Dermis blood vessel endothelial cell (primary cell): ENCODE data around the gene RUNDC1. TPM values are rescaled to one million over a fixed set of nuclear protein-coding genes. Genes with fewer than 3 reads are reported as not detected.

Experiments used
- total RNA-seq: library from RNA; depleted of rRNA; stranded (reverse); fragments of >200 nt; gene quantifications from 2 replicates; pipeline ENCODE4 v1.2.3, GENCODE V29; 2014

The RUNDC1 gene
- total RNA-seq, 1 donor from 2014 or later, result 14.1 TPM

Other genes starting within 250 kb of the RUNDC1 start
- gene EZH1, start 235.5 kb upstream of the RUNDC1 start, total RNA-seq, result 12.9 and 18.2 TPM in 2 replicates
- 9.7 and 13.1 TPM in 2 replicates for gene RAMP2, start 219.3 kb upstream of the RUNDC1 start, total RNA-seq
- gene VPS25, start 207.1 kb upstream of the RUNDC1 start, total RNA-seq, result 46.5 and 53.4 TPM in 2 replicates
- gene WNK4, start 200.0 kb upstream of the RUNDC1 start, total RNA-seq, result 3.4 TPM in 2 replicates
- gene COA3, start 181.9 kb upstream of the RUNDC1 start, total RNA-seq, result 52.5 and 75.7 TPM in 2 replicates
- 0.34 TPM in 1 of 2 replicates, not detected in the other for gene CNTD1, start 181.7 kb upstream of the RUNDC1 start, total RNA-seq
- gene BECN1, start 156.3 kb upstream of the RUNDC1 start, total RNA-seq, result 133 and 168 TPM in 2 replicates
- 77.6 and 128 TPM in 2 replicates for gene PSME3, start 147.2 kb upstream of the RUNDC1 start, total RNA-seq
- 0.42 and 0.85 TPM in 2 replicates for gene AOC2, start 136.0 kb upstream of the RUNDC1 start, total RNA-seq
- gene AOC3, start 129.4 kb upstream of the RUNDC1 start, total RNA-seq, result 0.17 and 0.51 TPM in 2 replicates
- not detected in 2 replicates for gene G6PC1, start 79.8 kb upstream of the RUNDC1 start, total RNA-seq
- 16.5 and 20.3 TPM in 2 replicates for gene AARSD1, start 16.1 kb upstream of the RUNDC1 start, total RNA-seq
- 0.14 TPM in 1 of 2 replicates, not detected in the other for gene PTGES3L, start 485 bp upstream of the RUNDC1 start, total RNA-seq
- gene RPL27, start 17.9 kb downstream of the RUNDC1 start, total RNA-seq, result 842 and 1,058 TPM in 2 replicates
- gene IFI35, start 26.2 kb downstream of the RUNDC1 start, total RNA-seq, result 15.9 and 19.4 TPM in 2 replicates
- gene VAT1, start 41.8 kb downstream of the RUNDC1 start, total RNA-seq, result 195 and 261 TPM in 2 replicates
- 0.14 and 0.17 TPM in 2 replicates for gene RND2, start 44.7 kb downstream of the RUNDC1 start, total RNA-seq
- 10.7 and 29.5 TPM in 2 replicates for gene BRCA1, start 144.8 kb downstream of the RUNDC1 start, total RNA-seq
- 123 and 137 TPM in 2 replicates for gene NBR1, start 190.6 kb downstream of the RUNDC1 start, total RNA-seq
- gene TMEM106A, start 231.3 kb downstream of the RUNDC1 start, total RNA-seq, result 2.4 and 2.5 TPM in 2 replicates
- gene CCDC200, start 248.1 kb downstream of the RUNDC1 start, total RNA-seq, result 0.14 TPM in 1 of 2 replicates, not detected in the other